Mesodermal cell (in vitro differentiated cells): ENCODE data around the gene MRTFA.
"Not testable (repeated sequence)": the region's sequence is repeated elsewhere in the genome, so short reads cannot be mapped to it uniquely, and the experiment has no call there.

Experiments
- H3K27ac ChIP-seq: 2 replicates; pipeline ENCODE4 v1.7.0; 2013; ENCODE audit warnings: mild to moderate bottlenecking, low read depth, low read length, moderate library complexity; ENCODE audit not compliant: severe bottlenecking
- H3K36me3 ChIP-seq: 2 replicates; pipeline ENCODE4 v1.7.1; 2013; ENCODE audit warnings: mild to moderate bottlenecking, low read length, moderate library complexity; ENCODE audit not compliant: control insufficient read depth, insufficient read depth
- H3K4me1 ChIP-seq: one replicate; pipeline ENCODE4 v1.7.1; 2013; ENCODE audit warnings: mild to moderate bottlenecking, low read length; ENCODE audit not compliant: insufficient read depth, control insufficient read depth, poor library complexity, severe bottlenecking
- H3K4me3 ChIP-seq: 2 replicates; pipeline ENCODE4 v1.7.0; 2013; ENCODE audit warnings: low read length, control low read depth, mild to moderate bottlenecking; ENCODE audit not compliant: insufficient read depth, poor library complexity, severe bottlenecking; ENCODE audit errors: extremely low read depth
- H3K9me3 ChIP-seq: 2 replicates; pipeline ENCODE4 v1.7.1; 2013; ENCODE audit warnings: mild to moderate bottlenecking, low read length, moderate library complexity; ENCODE audit not compliant: control insufficient read depth
- WGBS, 2 experiments: methylation state at CpG; one replicate each; pipeline ENCODE4 v1.1.5; 2013; ENCODE audit warnings: missing lambda C conversion rate in 2 of 2; ENCODE audit not compliant: insufficient coverage in 2 of 2; 5-methylcytosine and 5-hydroxymethylcytosine counted together

Gene MRTFA

DNA sequence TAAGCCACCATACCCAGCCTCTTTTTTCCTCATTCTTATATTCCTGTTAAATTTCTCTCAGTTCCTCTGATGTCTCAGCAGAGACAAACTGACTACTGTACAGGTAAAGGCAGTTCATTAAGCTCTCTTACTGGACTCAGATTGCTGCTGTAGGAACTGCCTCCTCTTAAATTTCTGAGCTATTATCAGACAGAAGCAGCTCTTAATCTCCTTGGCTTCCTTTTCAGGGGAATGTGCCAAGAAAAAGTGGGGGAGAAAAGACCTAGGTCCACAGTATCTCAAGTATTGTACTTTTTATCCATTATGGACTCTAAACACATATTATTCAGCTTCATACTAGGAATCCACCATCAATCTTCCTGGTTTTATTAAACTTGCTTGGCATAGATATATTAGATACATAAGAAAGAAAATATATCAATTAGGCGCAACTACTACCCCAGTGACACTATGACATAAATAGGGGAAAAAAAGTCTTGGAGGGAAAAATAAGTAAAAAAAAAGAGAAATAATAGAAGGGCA is 26.1 kb downstream of the MRTFA start:
- WGBS, 2 experiments, result no CpG with 5 or more reads among the region's 1 CpG
- no peaks in the 10 kb centered on the region for H3K9me3 ChIP-seq
- H3K4me1 ChIP-seq, result peaks cover 14% of the 10 kb centered on the region

DNA sequence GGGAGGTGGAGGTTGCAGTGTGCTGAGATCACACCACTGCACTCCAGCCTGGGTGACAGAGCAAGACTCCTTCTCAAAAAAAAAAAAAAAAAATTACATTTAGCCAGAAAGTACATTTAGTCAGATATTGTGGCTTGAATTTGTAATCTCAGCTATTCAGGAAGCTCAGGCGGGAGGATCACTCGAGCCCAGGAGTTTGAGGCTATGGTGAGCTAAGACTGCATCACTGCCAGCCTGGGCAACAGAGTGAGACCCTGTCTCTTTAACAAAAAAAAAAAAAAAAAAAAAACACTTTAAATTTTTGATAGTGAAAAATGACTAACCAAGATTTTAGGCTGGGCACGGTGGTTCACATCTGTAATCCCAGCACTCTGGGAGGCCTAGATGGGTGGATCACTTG is 27.3 kb downstream of the MRTFA start:
- Histone ChIP-seq H3K27ac (no peak overlapping the region), H3K9me3 (no peaks in the 10 kb centered on the region), H3K36me3 (no peaks in the 10 kb centered on the region), H3K4me3 (no peak overlapping the region), H3K4me1 (peaks cover 23% of the 10 kb centered on the region)
- 100% methylated on average over 1 to 2 of the region's 3 CpGs for WGBS, 2 experiments

More for the DNA sequence above, 26.1 kb downstream of the MRTFA start:
- H3K27ac ChIP-seq, result no peak overlapping the region
- no peak overlapping the region for H3K4me3 ChIP-seq
- H3K36me3 ChIP-seq, result peaks cover 3% of the 10 kb centered on the region

- no peaks in the 10 kb centered on the region for H3K9me3 ChIP-seq
- H3K27ac ChIP-seq, result no peak overlapping the region
- H3K4me3 ChIP-seq, result no peak overlapping the region
- 82 to 83% methylated on average over 1 of the region's 1 CpG for WGBS, 2 experiments
- H3K4me1 ChIP-seq, result peaks cover 30% of the 10 kb centered on the region
- H3K36me3 ChIP-seq, result no peaks in the 10 kb centered on the region
Observed at GRCh38 chr22:40607506-40607905, 29.0 kb downstream of the MRTFA start.

DNA sequence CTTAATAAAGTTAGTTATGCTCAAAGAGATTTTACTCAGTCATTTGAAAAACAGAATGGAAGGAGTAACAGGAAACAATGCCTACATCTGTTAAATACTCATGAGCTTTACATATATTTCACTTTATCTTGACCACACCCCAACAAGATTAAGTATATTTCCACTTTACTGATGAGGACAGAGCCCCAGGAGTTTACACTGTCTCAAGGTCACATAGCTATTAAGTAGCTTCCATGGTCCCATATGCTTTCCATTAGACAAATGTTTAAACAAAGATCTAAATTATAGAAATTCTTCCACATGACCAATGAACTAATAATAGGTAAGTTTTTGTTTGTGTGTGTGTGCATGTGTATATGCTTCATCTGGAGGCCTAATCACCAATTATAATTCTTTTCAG is 30.2 kb downstream of the MRTFA start:
- H3K36me3 ChIP-seq, result no peaks in the 10 kb centered on the region
- H3K9me3 ChIP-seq, result no peaks in the 10 kb centered on the region
- no peak overlapping the region for H3K27ac ChIP-seq

GRCh38 chr22:40605761-40606160 is 30.8 kb downstream of the MRTFA start:
- no peak overlapping the region for H3K27ac ChIP-seq
- H3K4me3 ChIP-seq, result no peak overlapping the region
- no CpG with 5 or more reads among the region's 1 CpG for WGBS, 2 experiments
- H3K36me3 ChIP-seq, result no peaks in the 10 kb centered on the region
- H3K4me1 ChIP-seq, result peaks cover 33% of the 10 kb centered on the region
- no peaks in the 10 kb centered on the region for H3K9me3 ChIP-seq

More for the DNA sequence above, 30.2 kb downstream of the MRTFA start:
- peaks cover 33% of the 10 kb centered on the region for H3K4me1 ChIP-seq
- no peak overlapping the region for H3K4me3 ChIP-seq

DNA sequence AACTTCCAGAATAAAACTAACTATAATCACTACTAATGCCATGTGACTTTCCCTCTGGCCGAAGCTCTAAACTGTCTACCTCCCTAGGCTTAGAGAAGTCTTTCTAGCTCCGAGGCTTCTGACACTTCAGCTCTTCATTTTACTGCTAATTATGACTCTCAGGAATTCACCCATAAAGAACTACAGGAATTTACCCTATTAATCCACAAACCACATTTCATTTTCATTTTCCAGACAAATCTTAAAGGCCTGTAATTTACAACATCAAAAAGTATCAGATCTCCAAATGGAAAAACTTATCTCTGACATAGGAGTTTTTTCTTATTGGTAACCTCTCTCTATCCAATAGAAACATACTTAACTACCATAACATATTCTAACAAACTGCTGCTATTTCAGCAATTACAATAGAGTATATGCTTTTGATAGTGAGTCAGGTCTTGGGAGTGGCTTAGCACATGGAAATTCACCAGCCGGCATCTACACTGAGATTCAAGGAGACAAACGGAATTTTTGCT is 33.4 kb downstream of the MRTFA start:
- Histone ChIP-seq H3K36me3 (no peaks in the 10 kb centered on the region), H3K4me3 (no peak overlapping the region), H3K4me1 (peaks cover 46% of the 10 kb centered on the region), H3K9me3 (no peaks in the 10 kb centered on the region), H3K27ac (no peak overlapping the region)
- WGBS, 2 experiments, result 95 to 100% methylated on average over 2 of the region's 4 CpGs

- no peak overlapping the region for H3K4me3 ChIP-seq
- 100% methylated on average over 1 of the region's 1 CpG; no CpG with 5 or more reads in 1 of the 2 experiments for WGBS, 2 experiments
- H3K9me3 ChIP-seq, result no peaks in the 10 kb centered on the region
- H3K27ac ChIP-seq, result no peak overlapping the region
- H3K36me3 ChIP-seq, result no peaks in the 10 kb centered on the region
- H3K4me1 ChIP-seq, result peaks cover 53% of the 10 kb centered on the region
Observed at GRCh38 chr22:40602231-40602630, 34.3 kb downstream of the MRTFA start.

- 90 to 100% methylated on average over 4 to 6 of the region's 6 CpGs for WGBS, 2 experiments
- H3K4me3 ChIP-seq, result no peak overlapping the region
- peak overlapping the region; percentile 23 for H3K27ac ChIP-seq
- no peaks in the 10 kb centered on the region for H3K9me3 ChIP-seq
- no peaks in the 10 kb centered on the region for H3K36me3 ChIP-seq
- H3K4me1 ChIP-seq, result peaks cover 33% of the 10 kb centered on the region
Observed at GRCh38 chr22:40599731-40600130, 36.8 kb downstream of the MRTFA start.

GRCh38 chr22:40598712-40599111 is 37.8 kb downstream of the MRTFA start:
- not testable (repeated sequence) for H3K27ac ChIP-seq, H3K36me3 ChIP-seq, H3K9me3 ChIP-seq, H3K4me3 ChIP-seq
- peaks cover 36% of the 10 kb centered on the region for H3K4me1 ChIP-seq
- 93 to 96% methylated on average over 3 to 6 of the region's 10 CpGs for WGBS, 2 experiments

DNA sequence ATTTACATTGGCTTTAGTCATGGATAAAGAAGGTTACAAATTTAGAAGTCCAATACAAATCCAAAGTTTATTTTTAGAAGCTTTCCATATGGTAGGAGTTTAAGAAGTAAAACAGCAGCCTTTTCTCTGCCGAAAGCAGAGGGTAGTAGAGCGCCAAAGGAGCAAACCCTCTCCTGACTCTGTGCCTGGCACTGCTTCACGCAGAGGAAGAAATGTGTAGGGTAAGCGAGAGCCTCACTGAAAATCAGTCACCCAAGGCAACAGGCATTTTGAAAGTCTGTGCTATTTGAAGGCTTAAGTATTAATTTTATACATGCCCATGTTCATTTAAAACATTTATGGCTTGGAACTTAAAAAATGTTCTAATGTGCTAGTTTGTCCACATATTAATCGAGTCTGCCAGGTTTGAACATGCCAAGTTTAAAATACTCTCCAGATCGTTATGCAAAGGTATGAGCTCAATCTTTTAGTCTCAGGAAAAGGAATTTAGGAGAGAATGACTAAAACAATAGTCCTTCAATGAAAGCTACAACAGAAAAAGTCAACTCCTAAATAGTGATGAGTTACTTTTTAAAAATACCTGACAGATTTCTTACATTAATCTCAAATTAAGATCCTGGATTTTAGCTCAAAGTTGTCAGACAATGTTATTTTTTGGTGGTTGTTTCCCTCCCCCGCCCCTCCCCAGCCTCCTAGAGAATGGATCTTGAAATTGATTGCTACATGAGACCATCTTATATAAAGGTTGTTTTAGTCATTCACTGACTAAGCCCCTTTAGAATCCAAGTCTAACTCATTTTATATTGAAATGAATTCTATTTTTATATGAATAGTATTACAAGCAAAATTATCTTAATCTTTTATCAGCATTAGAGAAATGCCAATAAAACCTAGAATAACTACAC is 38.7 kb downstream of the MRTFA start:
- no peaks in the 10 kb centered on the region for H3K36me3 ChIP-seq
- peaks cover 35% of the 10 kb centered on the region for H3K4me1 ChIP-seq
- WGBS, 2 experiments, result 78 to 96% methylated on average over 4 to 5 of the region's 7 CpGs
- no peak overlapping the region for H3K4me3 ChIP-seq
- no peaks in the 10 kb centered on the region for H3K9me3 ChIP-seq
- H3K27ac ChIP-seq, result peak overlapping the region; percentile 32
